A549 (cell line): ENCODE measurements around the gene AKNAD1.

Experiments
- CEBPB ChIP-seq, 2 experiments: fragments of >200 bp in 1 of 2; sonication (Bioruptor Twin) in 1 of 2; formaldehyde crosslinking in 1 of 2; IDR thresholded peaks; 2 replicates each; pipeline ENCODE4 v1.6.1; 2012 to 2016
- EP300 ChIP-seq, 2 experiments: fragments of >200 bp; sonication (Bioruptor Twin); formaldehyde crosslinking; IDR thresholded peaks; 2 replicates in 1 of 2; 3 replicates in 1 of 2; pipeline ENCODE4 v1.6.1; 2016 to 2017
- HDAC2 ChIP-seq: fragments of 200-600 bp; sonication (generic); IDR thresholded peaks from 2 replicates; pipeline ENCODE4 v1.6.1; 2016
- JUN ChIP-seq, 2 experiments: fragments of >200 bp; sonication (Bioruptor Twin); formaldehyde crosslinking; IDR thresholded peaks; 2 replicates in 1 of 2; 3 replicates in 1 of 2; pipeline ENCODE4 v1.6.1; 2016 to 2017
- KDM5A ChIP-seq: fragments of 200-600 bp; sonication (generic); IDR thresholded peaks from 2 replicates; pipeline ENCODE4 v1.6.1; 2016; ENCODE audit warnings: antibody characterized with exemption, mild to moderate bottlenecking
- MAFK ChIP-seq: fragments of 450-650 bp; IDR thresholded peaks from 2 replicates; pipeline ENCODE4 v1.6.1; 2014; ENCODE audit not compliant: partially characterized antibody
- POLR2A ChIP-seq: IDR thresholded peaks from 2 replicates; pipeline ENCODE4 v1.6.1; 2012; ENCODE audit warnings: mild to moderate bottlenecking, low read length
- TF ChIP-seq, protein P1 (sequence below): fragments of >200 bp; sonication (Bioruptor Twin); formaldehyde crosslinking; IDR thresholded peaks from 3 replicates; pipeline ENCODE4 v1.5.1; 2016
- TF ChIP-seq, protein P2 (sequence below): fragments of 200-600 bp; sonication (generic); IDR thresholded peaks from 2 replicates; pipeline ENCODE4 v1.6.1; 2016; ENCODE audit warnings: antibody characterized with exemption, mild to moderate bottlenecking, moderate library complexity
- TF ChIP-seq, protein P3 (sequence below): IDR thresholded peaks from 2 replicates; pipeline ENCODE4 v1.6.1; 2012
- TF ChIP-seq, protein P4 (sequence below): fragments of 250-450 bp; sonication (Bioruptor Pico); IDR thresholded peaks from 2 replicates; pipeline ENCODE4 v1.5.0; 2021; ENCODE audit warnings: mild to moderate bottlenecking, moderate library complexity, borderline replicate concordance

DNA sequence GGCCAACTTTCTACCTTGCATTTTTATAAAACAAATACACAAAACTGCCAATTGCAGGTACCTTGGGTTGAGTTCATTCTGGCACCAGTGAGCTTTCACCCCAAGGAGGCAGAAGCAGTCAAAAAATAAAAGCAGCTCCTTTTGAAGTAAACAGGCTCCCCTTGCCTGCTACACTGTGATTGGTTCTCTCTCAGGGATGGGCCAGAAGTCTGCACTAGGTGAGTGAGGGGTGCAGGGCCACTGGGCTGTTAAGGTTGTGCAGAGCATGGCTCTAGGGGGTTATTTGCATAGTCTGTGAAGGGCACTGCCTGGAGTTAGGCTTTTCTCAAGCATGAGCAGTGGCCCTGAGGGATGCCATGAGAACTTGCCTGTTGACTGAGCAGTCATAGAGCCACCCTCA, 39.1 kb downstream of the AKNAD1 start:
- TF ChIP-seq, protein P1, sequence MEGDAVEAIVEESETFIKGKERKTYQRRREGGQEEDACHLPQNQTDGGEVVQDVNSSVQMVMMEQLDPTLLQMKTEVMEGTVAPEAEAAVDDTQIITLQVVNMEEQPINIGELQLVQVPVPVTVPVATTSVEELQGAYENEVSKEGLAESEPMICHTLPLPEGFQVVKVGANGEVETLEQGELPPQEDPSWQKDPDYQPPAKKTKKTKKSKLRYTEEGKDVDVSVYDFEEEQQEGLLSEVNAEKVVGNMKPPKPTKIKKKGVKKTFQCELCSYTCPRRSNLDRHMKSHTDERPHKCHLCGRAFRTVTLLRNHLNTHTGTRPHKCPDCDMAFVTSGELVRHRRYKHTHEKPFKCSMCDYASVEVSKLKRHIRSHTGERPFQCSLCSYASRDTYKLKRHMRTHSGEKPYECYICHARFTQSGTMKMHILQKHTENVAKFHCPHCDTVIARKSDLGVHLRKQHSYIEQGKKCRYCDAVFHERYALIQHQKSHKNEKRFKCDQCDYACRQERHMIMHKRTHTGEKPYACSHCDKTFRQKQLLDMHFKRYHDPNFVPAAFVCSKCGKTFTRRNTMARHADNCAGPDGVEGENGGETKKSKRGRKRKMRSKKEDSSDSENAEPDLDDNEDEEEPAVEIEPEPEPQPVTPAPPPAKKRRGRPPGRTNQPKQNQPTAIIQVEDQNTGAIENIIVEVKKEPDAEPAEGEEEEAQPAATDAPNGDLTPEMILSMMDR: no peak
- TF ChIP-seq KDM5A: no peak
- no peak for TF ChIP-seq CEBPB (IDR thresholded peaks at IDR 0.05)
- TF ChIP-seq, protein P2, sequence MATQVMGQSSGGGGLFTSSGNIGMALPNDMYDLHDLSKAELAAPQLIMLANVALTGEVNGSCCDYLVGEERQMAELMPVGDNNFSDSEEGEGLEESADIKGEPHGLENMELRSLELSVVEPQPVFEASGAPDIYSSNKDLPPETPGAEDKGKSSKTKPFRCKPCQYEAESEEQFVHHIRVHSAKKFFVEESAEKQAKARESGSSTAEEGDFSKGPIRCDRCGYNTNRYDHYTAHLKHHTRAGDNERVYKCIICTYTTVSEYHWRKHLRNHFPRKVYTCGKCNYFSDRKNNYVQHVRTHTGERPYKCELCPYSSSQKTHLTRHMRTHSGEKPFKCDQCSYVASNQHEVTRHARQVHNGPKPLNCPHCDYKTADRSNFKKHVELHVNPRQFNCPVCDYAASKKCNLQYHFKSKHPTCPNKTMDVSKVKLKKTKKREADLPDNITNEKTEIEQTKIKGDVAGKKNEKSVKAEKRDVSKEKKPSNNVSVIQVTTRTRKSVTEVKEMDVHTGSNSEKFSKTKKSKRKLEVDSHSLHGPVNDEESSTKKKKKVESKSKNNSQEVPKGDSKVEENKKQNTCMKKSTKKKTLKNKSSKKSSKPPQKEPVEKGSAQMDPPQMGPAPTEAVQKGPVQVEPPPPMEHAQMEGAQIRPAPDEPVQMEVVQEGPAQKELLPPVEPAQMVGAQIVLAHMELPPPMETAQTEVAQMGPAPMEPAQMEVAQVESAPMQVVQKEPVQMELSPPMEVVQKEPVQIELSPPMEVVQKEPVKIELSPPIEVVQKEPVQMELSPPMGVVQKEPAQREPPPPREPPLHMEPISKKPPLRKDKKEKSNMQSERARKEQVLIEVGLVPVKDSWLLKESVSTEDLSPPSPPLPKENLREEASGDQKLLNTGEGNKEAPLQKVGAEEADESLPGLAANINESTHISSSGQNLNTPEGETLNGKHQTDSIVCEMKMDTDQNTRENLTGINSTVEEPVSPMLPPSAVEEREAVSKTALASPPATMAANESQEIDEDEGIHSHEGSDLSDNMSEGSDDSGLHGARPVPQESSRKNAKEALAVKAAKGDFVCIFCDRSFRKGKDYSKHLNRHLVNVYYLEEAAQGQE: no peak
- TF ChIP-seq JUN (IDR thresholded peaks at IDR 0.05): no peak
- TF ChIP-seq, protein P3, sequence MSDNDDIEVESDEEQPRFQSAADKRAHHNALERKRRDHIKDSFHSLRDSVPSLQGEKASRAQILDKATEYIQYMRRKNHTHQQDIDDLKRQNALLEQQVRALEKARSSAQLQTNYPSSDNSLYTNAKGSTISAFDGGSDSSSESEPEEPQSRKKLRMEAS: no peak
- TF ChIP-seq POLR2A: no peak
- no peak for TF ChIP-seq EP300 (IDR thresholded peaks at IDR 0.05)
- TF ChIP-seq, protein P4, sequence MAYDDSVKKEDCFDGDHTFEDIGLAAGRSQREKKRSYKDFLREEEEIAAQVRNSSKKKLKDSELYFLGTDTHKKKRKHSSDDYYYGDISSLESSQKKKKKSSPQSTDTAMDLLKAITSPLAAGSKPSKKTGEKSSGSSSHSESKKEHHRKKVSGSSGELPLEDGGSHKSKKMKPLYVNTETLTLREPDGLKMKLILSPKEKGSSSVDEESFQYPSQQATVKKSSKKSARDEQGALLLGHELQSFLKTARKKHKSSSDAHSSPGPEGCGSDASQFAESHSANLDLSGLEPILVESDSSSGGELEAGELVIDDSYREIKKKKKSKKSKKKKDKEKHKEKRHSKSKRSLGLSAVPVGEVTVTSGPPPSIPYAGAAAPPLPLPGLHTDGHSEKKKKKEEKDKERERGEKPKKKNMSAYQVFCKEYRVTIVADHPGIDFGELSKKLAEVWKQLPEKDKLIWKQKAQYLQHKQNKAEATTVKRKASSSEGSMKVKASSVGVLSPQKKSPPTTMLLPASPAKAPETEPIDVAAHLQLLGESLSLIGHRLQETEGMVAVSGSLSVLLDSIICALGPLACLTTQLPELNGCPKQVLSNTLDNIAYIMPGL (CRISPR knock-in tag): no peak
- TF ChIP-seq MAFK: no peak
- no peak for TF ChIP-seq HDAC2
